HTR-8/SVneo (cell line): Measurements from ENCODE around the gene SNX33.
A peak's percentile ranks its signal among the peaks of the same experiment; 100 is the strongest.
"Not testable (repeated sequence)": the region's sequence is repeated elsewhere in the genome, so short reads cannot be mapped to it uniquely, and the experiment has no call there.

Experiments used
- DNase-seq: peaks from one replicate; pipeline ENCODE4 v3.0.0; 2011; ENCODE audit warnings: low spot score, mixed read lengths; ENCODE audit not compliant: insufficient read length
- FAIRE-seq: peaks from 2 replicates; lab custom pipeline; 2011; peaks lifted over from hg19 to GRCh38; lab: Jason Lieb, UNC

Gene SNX33

GRCh38 chr15:75696311-75696720 lies 48.6 kb downstream of the SNX33 start:
- FAIRE-seq (no peak), DNase-seq (no peak)

- no peak for DNase-seq
- no peak for FAIRE-seq
Observed at GRCh38 chr15:75696854-75697259, 49.1 kb downstream of the SNX33 start.

GRCh38 chr15:75697523-75697922 lies 49.8 kb downstream of the SNX33 start:
- FAIRE-seq: no peak
- no peak for DNase-seq

DNA sequence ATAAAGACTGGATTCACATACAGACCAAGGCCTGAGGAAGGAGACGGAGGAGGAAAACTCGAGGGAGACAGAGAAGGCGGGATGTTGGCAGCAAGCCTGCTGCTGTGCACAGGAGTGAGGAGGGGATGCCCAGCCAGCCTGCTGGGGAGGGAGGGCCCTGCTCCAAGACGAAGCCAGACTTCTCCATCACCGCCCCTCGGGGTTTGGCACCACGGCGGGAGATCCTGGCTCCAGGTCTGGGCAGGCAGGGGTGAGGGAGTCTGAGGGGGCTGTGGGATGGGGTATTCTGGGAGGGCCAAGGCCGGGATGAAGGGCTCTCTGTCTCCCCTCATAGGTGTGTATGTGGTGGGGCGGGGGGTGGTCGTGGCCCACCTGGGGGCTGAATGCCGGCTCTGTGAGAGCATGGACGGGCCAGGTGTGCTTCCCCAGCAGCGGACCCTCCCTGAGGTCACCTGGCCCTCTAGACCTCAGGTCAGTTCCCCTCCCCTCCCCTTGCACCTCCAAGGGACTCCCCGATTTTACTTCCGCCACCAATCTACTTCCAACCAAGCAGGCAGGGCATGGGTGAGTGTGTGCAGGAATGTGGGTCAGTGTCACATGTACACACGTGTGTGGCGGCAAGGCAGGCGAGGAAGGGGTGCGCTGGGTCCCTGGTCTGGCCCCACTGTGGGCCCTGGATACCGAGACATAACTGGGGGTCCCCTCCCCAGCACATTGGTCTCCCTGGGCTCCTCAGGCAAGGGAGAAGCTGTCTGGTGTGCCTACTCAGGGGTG lies 50.4 kb downstream of the SNX33 start:
- not testable (repeated sequence) for DNase-seq, FAIRE-seq

DNA sequence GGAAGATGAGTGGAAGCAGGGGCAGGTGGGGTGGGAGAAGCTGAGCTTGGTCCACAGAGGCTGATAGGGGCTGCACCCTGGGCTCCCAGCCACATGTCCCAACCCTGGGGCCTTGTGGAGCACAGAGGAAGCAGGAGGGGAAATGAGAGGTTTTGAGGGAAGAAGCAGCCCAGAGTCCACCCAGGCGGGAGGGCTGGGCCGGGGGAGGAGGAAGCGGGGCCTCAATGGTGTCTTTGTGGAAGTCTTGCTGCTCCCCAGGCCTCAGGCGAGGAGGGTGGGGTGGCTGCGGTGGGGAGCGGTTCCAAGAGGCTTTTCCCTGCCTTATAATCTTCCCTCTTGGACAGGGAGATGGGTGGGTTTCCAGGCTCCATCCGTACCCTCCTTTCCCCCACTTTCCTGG lies 51.8 kb downstream of the SNX33 start:
- DNase-seq, FAIRE-seq: not testable (repeated sequence)

- DNase-seq: not testable (repeated sequence)
- peak; percentile 38 for FAIRE-seq
Observed at GRCh38 chr15:75699961-75700874, 52.5 kb downstream of the SNX33 start.

DNA sequence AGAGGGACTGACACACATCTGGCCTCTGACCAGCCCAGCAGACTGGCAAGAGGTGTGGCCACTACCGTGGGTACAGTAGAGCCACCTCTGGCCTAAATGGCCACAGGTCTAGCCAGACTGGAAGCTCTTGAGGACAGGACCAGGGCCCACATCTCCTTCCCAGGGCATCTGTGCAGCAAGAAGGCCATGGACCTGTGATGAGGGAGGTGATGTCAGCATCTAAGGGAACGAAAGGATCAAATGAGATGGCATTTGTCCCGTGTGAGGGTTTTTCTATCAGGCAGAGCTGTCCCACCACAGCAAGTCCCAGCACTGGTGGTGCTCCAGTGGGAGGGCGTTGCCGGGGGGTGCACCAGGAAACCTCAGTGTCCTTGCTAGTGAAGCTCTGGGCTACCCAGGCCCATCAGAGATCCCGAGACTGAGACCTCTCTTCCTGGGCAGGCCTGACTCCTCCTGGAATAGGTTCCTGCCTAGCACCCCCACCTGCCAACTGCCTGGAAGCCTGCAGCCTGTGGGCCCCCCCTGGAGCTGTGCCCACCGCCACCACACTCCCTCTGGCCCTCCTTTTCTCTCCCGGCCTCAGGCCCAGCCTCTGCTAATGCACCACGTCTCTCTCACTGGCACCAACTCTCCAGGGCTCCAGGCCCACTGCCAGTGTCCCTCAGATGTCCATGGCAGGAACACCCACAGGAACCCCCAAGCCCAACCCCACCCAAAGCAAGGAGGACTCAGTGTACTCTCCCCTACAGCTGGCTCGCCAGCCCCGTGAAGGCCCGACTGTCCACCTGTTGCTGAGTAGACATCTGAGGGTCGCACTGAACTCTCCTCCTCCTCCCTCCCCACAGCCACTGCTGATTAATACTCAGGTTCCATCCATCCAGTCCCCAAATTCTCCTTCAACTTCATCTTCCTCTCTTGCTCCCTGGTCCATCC lies 53.6 kb downstream of the SNX33 start:
- FAIRE-seq, DNase-seq: not testable (repeated sequence)

- DNase-seq (no peak), FAIRE-seq (no peak)
Observed at GRCh38 chr15:75702436-75702835, 54.7 kb downstream of the SNX33 start.

DNA sequence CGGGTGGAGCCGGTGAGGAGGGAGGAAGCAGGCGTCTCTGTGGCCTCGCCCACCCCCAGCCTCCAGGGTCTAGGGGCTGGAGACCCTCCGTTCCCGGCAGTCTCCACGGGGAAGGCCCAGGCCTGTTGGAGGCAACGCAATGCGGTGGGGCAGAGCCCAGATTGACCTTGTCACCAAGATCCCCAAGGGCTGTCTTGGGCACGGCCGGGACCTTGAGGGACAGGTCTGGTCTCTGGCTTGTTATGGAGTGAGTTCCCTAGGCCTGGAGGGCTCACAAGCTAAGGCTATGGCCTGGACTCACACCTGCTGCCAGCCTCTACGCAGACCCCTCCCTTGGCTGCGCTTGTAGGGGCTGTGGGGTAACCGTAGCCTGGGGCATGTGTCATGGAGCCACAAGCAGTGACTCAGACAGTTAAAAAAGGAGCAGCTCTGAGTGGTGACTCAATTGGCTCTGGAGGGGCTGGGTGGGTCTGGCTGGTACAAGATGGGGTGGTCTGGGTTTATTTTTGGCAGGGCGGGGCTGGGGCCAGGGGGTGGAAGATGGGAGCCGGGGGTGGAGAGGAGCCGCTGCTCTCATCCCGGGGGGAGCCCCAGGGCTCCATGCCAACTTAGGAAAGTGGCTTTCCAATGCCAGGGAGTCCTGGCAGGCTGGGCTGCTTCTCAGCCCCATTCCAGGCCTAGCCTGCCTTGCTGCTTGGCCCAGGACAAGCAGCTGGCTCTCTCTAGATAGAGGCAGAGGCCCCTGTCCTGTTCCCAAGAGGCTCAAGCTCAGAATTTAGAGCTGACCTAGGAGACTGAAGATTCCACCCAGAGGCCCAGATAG lies 55.9 kb downstream of the SNX33 start:
- not testable (repeated sequence) for DNase-seq
- FAIRE-seq: peak; percentile 97

DNA sequence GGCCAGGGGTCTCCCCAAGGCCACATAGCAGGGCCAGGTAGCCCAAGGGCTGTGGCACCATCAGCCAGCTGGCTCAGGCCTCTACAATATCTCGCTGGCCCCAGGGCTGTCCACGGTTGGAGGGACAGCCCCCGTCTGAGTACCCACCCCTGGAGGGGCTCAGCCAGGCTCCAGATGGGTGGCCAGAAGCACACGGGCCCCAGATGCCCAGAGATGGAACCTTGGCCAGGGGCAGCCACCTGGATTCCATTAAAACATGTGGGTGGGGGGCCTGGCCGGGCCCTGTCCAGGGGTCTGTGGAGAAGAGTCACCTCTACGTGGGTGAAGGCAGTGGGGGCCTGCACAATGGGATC lies 56.5 kb downstream of the SNX33 start:
- DNase-seq (no peak), FAIRE-seq (no peak)

DNA sequence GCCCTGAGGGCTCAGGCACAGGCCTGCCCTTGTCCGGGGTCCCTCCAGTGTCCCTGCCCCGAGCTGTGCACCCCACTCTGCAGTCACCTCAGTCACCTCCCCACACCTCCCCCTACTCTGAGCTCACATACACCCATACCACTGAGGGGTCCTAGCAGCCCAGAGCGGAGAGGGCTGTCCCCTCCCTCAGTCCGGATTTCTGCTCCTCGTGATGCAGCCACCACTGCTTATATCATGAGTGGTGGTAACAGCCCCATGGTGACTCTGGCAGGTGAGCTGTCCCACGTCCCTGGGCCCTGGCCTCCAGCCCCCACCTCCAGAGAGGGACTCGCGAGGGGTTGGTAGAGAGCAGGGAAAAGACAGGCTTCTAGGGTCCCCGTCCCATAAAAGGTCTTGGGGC lies 56.9 kb downstream of the SNX33 start:
- FAIRE-seq: no peak
- no peak for DNase-seq

- DNase-seq, FAIRE-seq: not testable (repeated sequence)
Observed at GRCh38 chr15:75705375-75705774, 57.7 kb downstream of the SNX33 start.

- FAIRE-seq: peak; percentile 80
Observed at GRCh38 chr15:75705854-75706681, 58.4 kb downstream of the SNX33 start.

GRCh38 chr15:75706682-75706954 lies 58.9 kb downstream of the SNX33 start:
- no peak for DNase-seq
- no peak for FAIRE-seq

More at GRCh38 chr15:75705854-75706681, 58.4 kb downstream of the SNX33 start:
- no peak for DNase-seq

- DNase-seq, FAIRE-seq: not testable (repeated sequence)
Observed at GRCh38 chr15:75709458-75709857, 61.7 kb downstream of the SNX33 start.

DNA sequence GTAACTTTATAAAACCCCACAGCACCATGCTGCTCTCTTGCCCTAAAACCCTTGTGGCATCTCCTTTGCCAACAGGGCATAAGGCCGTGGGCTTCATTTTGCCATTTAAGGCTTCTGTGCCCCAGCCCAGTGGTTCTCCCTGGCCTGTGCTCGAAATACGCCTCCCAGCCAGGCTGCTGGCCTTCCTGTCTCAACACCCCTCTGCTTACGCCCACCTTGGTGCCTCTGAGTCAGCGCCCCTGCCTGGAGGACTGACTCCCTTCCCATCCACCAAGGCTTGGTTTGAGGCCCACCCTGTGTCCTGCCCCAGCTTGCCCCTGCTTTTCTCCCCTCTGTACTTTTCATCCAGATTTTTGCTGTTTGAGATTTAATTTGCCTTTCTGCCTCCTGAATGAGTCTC lies 63.2 kb downstream of the SNX33 start:
- peak; percentile 28 for FAIRE-seq

DNA sequence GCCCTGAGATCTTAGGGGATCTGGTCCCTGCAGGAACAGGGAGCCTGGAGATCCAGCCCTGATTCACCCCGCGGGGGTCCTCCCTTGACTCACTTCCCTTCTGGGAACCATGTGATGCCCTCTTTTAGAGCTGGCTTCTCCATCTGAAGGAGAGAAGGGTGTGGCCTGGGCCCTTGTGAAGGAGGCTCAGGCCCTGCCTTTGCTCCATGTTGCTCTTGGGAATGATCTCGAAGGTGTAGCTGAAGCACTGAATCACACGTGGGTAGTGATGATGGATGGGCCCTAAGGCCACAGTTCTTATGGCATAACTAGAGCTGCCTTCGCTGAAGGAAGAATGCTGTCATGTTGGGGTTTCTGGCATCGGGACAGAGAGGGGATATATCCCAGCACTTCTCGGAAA lies 63.8 kb downstream of the SNX33 start:
- not testable (repeated sequence) for DNase-seq
- peak; percentile 90 for FAIRE-seq

More for the DNA sequence above, 63.2 kb downstream of the SNX33 start:
- DNase-seq: not testable (repeated sequence)
